GM18907 (cell line): ENCODE data around the gene CCL17.
"Not testable (repeated sequence)": the region's sequence is repeated elsewhere in the genome, so short reads cannot be mapped to it uniquely, and the experiment has no call there.

Experiments used
- ATAC-seq: cut with Tn5 transposase; IDR thresholded peaks from one replicate; pipeline ENCODE4 v1.9.1; 2021; ENCODE audit warnings: mild to moderate bottlenecking, moderate library complexity; ENCODE audit not compliant: unreplicated experiment

The CCL17 gene

GRCh38 chr16:57403965-57404817, at the start of gene CCL17:
CCL17 (plus strand) TSS chr16:57404767; CDS start chr16:57413933, 9,166 bp downstream.
- no peak for ATAC-seq

GRCh38 chr16:57355898-57356414, 48.6 kb upstream of the CCL17 start:
- ATAC-seq, result no peak

- ATAC-seq, result no peak
These were observed 48.0 kb upstream of the CCL17 start for GRCh38 chr16:57356547-57356946.

DNA sequence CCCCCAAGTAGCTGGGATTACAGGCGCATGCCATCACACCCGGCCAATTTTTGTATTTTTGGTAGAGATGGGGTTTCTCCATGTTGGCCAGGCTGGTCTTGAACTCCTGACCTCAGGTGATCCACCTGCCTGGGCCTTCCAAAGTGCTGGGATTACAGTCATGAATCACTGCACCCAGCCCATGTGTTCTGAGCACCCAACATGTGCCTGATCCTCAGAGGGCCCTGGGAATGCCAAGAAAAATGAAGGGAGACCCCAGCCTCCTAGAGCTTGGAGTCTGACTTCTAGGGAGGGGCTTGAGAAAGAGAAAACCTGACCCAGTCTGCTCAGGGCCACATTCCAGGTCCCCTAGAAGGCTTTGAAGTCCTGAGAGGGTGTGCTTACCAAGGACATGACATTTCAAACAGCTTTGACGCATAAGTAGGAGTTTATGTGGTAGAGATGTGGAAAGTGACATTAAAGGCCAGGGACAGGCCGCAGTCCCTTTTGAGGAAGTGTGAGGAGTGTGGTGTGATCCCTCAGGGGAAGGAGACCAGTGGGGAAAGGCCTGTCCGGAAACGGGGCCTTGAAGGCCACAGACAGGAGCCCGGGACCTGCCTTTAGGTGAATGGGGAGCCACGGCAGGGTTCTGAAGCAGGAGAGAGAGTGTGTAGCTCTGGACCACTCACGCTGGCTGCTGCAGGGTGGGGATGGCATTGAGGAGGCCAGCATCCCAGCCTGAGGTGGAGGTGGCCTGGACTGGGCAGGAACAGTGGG, 47.1 kb upstream of the CCL17 start:
- peak; percentile 24 for ATAC-seq

- ATAC-seq, result peak; percentile 9
These were observed 46.5 kb upstream of the CCL17 start for GRCh38 chr16:57358086-57358420.

DNA sequence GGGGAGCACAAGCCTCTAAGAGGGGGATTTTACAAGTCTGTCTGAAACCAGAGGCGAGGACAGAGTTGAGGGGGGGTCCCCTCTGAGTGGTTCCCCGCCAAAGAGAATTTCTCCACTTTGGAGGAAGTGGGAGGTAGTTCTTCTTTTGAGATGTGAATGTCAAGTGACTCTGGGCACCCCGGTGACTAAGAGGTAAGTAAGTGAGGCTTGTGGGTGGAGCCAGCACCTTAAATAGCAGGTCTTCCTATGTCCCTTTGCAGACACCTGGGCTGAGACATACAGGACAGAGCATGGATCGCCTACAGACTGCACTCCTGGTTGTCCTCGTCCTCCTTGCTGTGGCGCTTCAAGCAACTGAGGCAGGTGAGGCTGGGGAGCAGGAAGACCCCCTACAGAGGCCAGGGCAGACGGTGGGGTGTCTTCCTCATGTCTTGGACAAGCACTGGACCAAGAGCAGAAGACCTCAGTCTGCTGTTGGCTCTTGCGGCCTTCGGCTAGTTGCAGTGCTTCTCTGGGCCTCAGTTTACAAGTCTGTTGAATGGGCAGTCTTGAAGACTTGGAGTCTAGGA, 46.0 kb upstream of the CCL17 start, which contains the start of gene CCL22:
Gene CCL22 (plus strand): TSS at position 257 of the 569 bp plus-strand sequence. CDS start 34 bp downstream, at position 291.
- peak; percentile 64 for ATAC-seq

GRCh38 chr16:57360321-57360935, 44.1 kb upstream of the CCL17 start:
- ATAC-seq, result no peak

DNA sequence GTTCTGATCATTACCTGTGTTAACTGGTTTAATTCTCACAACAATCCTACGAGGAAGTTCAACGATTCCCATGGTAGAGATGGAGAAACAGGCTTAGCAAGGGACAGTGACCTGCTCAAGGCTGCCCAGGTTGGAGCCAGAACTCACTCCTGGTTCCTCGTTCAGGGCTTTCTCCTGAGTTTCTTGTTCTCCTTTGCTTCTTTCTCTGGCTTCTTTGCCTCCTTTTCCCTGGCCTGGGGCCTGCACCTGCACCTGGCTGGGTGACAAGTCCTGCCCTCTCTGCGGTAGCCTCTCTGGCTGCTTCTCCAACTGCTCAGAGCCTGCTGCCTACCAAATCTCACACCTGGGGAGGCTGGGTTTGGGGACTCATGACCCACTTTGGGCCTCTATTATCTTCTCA, 43.2 kb upstream of the CCL17 start:
- no peak for ATAC-seq

DNA sequence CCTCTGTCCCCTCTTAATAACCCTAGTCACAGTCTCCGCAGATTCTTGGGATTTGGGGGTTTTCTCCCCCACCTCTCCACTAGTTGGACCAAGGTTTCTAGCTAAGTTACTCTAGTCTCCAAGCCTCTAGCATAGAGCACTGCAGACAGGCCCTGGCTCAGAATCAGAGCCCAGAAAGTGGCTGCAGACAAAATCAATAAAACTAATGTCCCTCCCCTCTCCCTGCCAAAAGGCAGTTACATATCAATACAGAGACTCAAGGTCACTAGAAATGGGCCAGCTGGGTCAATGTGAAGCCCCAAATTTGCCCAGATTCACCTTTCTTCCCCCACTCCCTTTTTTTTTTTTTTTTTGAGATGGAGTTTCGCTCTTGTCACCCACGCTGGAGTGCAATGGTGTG, 40.4 kb upstream of the CCL17 start:
- ATAC-seq, result no peak

DNA sequence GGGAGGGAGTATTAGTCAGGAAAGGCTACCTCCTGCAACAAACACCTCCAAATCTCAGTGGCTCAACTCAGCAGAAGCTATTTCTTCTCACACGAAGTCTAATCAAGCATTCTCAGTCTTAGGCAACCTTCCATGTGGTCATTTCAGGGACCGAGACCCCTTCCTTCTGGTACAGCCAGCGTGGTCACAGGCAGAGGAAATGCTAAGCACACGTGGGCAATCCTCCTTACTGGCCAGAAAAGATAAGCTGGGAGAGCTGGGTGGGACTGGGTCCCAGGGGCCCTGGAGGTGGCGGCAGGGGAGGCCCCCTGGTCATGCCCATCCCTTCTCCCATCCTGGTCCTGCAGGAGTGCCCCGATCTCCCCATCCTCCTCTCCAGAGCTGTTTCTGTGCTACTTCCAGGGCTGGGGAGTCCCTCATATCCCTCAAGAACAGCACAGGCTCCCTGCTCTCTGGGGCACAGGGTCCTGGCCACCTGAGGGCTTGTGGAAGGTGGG, 38.0 kb upstream of the CCL17 start:
- no peak for ATAC-seq

- no peak for ATAC-seq
These were observed 37.3 kb upstream of the CCL17 start for GRCh38 chr16:57367116-57367752.

- ATAC-seq, result no peak
These were observed 32.8 kb upstream of the CCL17 start for GRCh38 chr16:57371494-57372371.

GRCh38 chr16:57372372-57373116, 32.0 kb upstream of the CCL17 start, which contains the start of gene CX3CL1:
CX3CL1 (plus strand) TSS chr16:57372490; CDS start chr16:57372569, 79 bp downstream.
- no peak for ATAC-seq

- no peak for ATAC-seq
These were observed 31.2 kb upstream of the CCL17 start for GRCh38 chr16:57373117-57373947.

DNA sequence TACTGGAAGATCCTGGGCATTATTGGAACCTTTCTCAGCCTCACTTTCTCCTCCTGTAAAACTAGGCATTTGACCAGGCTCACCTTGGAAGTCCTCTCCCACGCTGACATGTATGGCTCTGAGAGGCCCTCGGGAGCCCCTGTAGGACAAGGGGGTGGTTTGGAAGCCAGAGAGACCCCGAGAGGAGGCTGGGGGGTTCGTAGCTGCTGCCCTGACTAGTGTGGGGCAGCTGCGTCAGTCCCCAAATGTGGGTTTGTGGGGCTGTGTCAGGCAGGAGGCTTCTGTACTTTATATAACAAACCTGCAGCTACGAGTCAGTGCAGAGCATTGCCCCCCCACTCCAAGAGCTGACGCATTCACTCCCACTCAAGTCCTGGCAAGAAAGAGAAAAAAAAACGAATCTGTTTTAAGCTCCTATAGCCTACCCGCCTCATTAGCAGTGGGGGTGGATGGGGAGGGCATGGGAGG, 30.5 kb upstream of the CCL17 start:
- ATAC-seq, result no peak

GRCh38 chr16:57374925-57375465, 29.6 kb upstream of the CCL17 start:
- ATAC-seq, result not testable (repeated sequence)

- ATAC-seq, result no peak
These were observed 28.2 kb upstream of the CCL17 start for GRCh38 chr16:57376313-57376818.
